ENCODE measurements around the gene CLCN1. TPM values are rescaled to one million over a fixed set of nuclear protein-coding genes. Genes with fewer than 3 reads are reported as not detected.

The CLCN1 gene
- total RNA-seq, 2 donors from 2014 or later = not detected

DNA sequence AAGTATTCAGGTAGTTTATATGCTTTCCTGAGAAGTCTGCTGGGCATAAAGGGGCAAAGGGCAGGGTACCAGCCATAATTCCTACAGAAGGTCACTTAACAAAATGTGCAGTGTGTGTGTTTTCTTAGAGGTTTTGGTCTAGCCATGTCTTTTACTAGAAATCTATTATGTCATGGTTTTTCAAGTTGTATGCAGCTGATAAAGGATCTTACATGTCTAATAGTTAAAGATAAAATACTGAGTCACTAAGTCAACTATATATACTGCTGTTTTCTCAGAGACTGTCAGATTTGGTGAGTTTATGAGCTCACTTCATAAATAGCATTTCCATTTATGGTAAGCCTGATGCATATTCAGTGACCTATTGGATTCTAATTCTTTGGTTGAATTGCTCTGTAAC is 20.0 kb upstream of the CLCN1 start:
- ATAC-seq (no peak), DNase-seq (no peak)
- peaks cover 16 to 39% of the 10 kb centered on the region in 2 donors for H3K36me3 ChIP-seq (replicated peaks in 1 of 2; ENCODE audit: insufficient read depth in 1 of 2, low read depth in 2 of 2)
- intact Hi-C loops (cut with DNase I) = no loop called here
- H3K4me1 ChIP-seq = no peaks in the 10 kb centered on the region
- no peak overlapping the region for H3K4me3 ChIP-seq
- TF ChIP-seq POLR2A (IDR thresholded peaks at IDR 0.05) = no peak
- TF ChIP-seq, protein P1, sequence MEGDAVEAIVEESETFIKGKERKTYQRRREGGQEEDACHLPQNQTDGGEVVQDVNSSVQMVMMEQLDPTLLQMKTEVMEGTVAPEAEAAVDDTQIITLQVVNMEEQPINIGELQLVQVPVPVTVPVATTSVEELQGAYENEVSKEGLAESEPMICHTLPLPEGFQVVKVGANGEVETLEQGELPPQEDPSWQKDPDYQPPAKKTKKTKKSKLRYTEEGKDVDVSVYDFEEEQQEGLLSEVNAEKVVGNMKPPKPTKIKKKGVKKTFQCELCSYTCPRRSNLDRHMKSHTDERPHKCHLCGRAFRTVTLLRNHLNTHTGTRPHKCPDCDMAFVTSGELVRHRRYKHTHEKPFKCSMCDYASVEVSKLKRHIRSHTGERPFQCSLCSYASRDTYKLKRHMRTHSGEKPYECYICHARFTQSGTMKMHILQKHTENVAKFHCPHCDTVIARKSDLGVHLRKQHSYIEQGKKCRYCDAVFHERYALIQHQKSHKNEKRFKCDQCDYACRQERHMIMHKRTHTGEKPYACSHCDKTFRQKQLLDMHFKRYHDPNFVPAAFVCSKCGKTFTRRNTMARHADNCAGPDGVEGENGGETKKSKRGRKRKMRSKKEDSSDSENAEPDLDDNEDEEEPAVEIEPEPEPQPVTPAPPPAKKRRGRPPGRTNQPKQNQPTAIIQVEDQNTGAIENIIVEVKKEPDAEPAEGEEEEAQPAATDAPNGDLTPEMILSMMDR (IDR thresholded peaks at IDR 0.05) = no peak
- H3K9me3 ChIP-seq = no peaks in the 10 kb centered on the region
- no peak overlapping the region for H3K27ac ChIP-seq
- H3K27me3 ChIP-seq = no peaks in the 10 kb centered on the region

DNA sequence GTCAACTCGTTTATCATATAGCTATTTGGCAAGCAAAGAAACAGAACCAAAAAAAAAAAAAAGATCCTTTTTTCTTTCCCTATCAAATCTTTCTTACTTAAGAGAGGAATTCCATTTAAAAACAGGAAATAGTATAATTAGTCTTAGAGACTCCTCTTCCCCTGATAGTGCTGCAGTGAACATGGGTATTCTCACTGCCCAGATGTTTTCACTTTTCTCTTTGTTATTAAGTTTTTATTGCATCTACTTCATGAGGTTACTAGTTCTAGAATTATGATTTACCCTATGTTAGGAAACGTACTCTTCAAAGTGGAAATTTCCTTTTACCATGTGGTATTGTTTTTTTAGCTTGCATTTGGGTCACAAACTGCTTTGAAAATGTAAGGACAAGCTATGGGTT is 19.2 kb upstream of the CLCN1 start:
- ATAC-seq (no peak), DNase-seq (no peak)
- Histone ChIP-seq H3K9me3 (no peaks in the 10 kb centered on the region), H3K27ac (no peak overlapping the region), H3K27me3 (no peaks in the 10 kb centered on the region), H3K36me3 (replicated peaks in 1 of 2; ENCODE audit: insufficient read depth in 1 of 2, low read depth in 2 of 2) (peaks cover 16 to 40% of the 10 kb centered on the region in 2 donors), H3K4me1 (no peaks in the 10 kb centered on the region), H3K4me3 (no peak overlapping the region)
- intact Hi-C loops (cut with DNase I) = no loop called here
- TF ChIP-seq, protein P1 (IDR thresholded peaks at IDR 0.05) = no peak
- no peak for TF ChIP-seq POLR2A (IDR thresholded peaks at IDR 0.05)
- 46 to 59% methylated on average over 2 of the region's 2 CpGs for WGBS, 2 donors

DNA sequence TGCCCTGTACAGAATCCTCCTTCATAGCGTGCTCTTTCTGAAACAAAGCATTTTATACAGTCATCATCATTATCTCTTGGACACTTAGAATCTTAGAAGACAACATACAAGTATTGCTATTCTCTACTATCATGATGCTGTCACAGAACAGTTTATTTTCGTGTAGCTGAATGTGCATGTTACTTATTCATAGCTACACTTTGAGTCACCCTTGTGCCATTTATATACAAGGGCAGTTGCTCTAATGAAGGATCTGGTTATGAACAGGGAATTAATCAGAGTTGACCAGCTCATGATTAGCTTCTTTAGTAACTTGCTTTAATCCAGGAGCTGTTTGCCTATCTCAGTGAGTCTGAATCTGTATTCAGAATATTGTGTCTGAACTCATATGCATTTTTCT is 16.6 kb upstream of the CLCN1 start:
- TF ChIP-seq, protein P1 (IDR thresholded peaks at IDR 0.05) = no peak
- TF ChIP-seq POLR2A (IDR thresholded peaks at IDR 0.05) = no peak
- no peak overlapping the region for H3K4me3 ChIP-seq
- no peaks in the 10 kb centered on the region for H3K27me3 ChIP-seq
- ATAC-seq = no peak
- H3K27ac ChIP-seq = no peak overlapping the region
- no peaks in the 10 kb centered on the region for H3K9me3 ChIP-seq
- H3K4me1 ChIP-seq = no peaks in the 10 kb centered on the region
- DNase-seq = no peak
- WGBS, 2 donors = 74 to 92% methylated on average over 2 of the region's 2 CpGs
- H3K36me3 ChIP-seq (replicated peaks in 1 of 2; ENCODE audit: insufficient read depth in 1 of 2, low read depth in 2 of 2) = peaks cover 16 to 30% of the 10 kb centered on the region in 2 donors
- intact Hi-C loops (cut with DNase I) = no loop called here

DNA sequence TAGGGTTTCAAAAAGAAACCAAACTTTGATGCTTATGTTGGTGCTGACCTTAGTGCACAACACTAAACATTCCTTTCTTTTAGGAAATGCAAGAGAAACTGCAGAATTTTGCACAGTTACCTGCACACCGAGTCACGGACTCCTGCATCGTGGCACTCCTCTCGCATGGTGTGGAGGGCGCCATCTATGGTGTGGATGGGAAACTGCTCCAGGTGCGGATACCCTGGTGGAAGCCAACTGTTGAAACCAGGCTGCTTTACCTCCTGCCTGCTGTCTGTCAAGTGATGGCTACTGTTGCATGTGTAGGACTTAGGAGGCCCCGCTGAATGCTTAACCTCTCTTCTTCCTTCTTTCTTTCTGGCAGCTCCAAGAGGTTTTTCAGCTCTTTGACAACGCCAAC is 16.1 kb upstream of the CLCN1 start:
- Histone ChIP-seq H3K36me3 (replicated peaks in 1 of 2; ENCODE audit: insufficient read depth in 1 of 2, low read depth in 2 of 2) (peaks cover 16 to 32% of the 10 kb centered on the region in 2 donors), H3K27ac (no peak overlapping the region), H3K4me1 (no peaks in the 10 kb centered on the region), H3K9me3 (no peaks in the 10 kb centered on the region), H3K27me3 (no peaks in the 10 kb centered on the region), H3K4me3 (no peak overlapping the region)
- peak; percentile 52 to 61 (median 54) for DNase-seq
- TF ChIP-seq, protein P1 (IDR thresholded peaks at IDR 0.05) = peak; percentile 24 to 57 (median 52)
- no peak for TF ChIP-seq POLR2A (IDR thresholded peaks at IDR 0.05)
- peak; percentile 75 for ATAC-seq
- intact Hi-C loops (cut with DNase I) = loop anchor here (5.0 kb wide), 1 partner anchor 58 kb away; no protein-coding TSS in a partner anchor
- WGBS, 2 donors = 45 to 49% methylated on average over 8 of the region's 8 CpGs
